GM23338 (cell line): ENCODE measurements around the gene CFB. TPM values are rescaled to one million over a fixed set of nuclear protein-coding genes. Genes with fewer than 3 reads are reported as not detected.

Source experiments
- ATAC-seq: fragments of 200-7000 bp; cut with Tn5 transposase; 3 replicates; pipeline ENCODE4 v1.9.1; 2020
- DNase-seq: peaks from one replicate; pipeline ENCODE4 v3.0.0-alpha.2; 2015; ENCODE audit warnings: low spot score
- H2AFZ ChIP-seq: fragments of 200-600 bp; sonication (generic); 2 replicates; pipeline ENCODE4 v1.8.0; 2016; ENCODE audit warnings: antibody characterized with exemption, mild to moderate bottlenecking, moderate library complexity
- H3F3A ChIP-seq: fragments of 200-600 bp; sonication (generic); replicated peaks from 2 replicates; pipeline ENCODE4 v1.8.0; 2017; ENCODE audit warnings: antibody characterized with exemption, mixed run types, low read depth
- H3K27ac ChIP-seq: fragments of 200-600 bp; sonication (generic); 2 replicates; pipeline ENCODE4 v1.6.1; 2016; ENCODE audit warnings: low read depth
- H3K27me3 ChIP-seq: fragments of 200-600 bp; sonication (generic); 2 replicates; pipeline ENCODE4 v1.8.0; 2016; ENCODE audit warnings: mild to moderate bottlenecking, mixed run types, moderate library complexity; ENCODE audit not compliant: insufficient read depth
- H3K36me3 ChIP-seq: fragments of 200-600 bp; sonication (generic); 2 replicates; pipeline ENCODE4 v1.8.0; 2016; ENCODE audit warnings: mild to moderate bottlenecking; ENCODE audit not compliant: insufficient read depth
- H3K4me1 ChIP-seq: fragments of 200-600 bp; sonication (generic); 2 replicates; pipeline ENCODE4 v1.8.0; 2016; ENCODE audit warnings: mild to moderate bottlenecking, moderate library complexity; ENCODE audit not compliant: insufficient read depth
- H3K4me2 ChIP-seq: fragments of 200-600 bp; sonication (generic); 2 replicates; pipeline ENCODE4 v1.7.1; 2017; ENCODE audit warnings: mixed run types
- H3K4me3 ChIP-seq: fragments of 200-600 bp; sonication (generic); 2 replicates; pipeline ENCODE4 v1.6.1; 2016; ENCODE audit warnings: mixed run types
- H3K79me2 ChIP-seq: fragments of 200-600 bp; sonication (generic); replicated peaks from 2 replicates; pipeline ENCODE4 v1.8.0; 2017; ENCODE audit warnings: mild to moderate bottlenecking; ENCODE audit not compliant: insufficient read depth
- H3K9me2 ChIP-seq: fragments of 200-600 bp; sonication (generic); 2 replicates; pipeline ENCODE4 v1.8.0; 2017; ENCODE audit not compliant: insufficient read depth
- H4K20me1 ChIP-seq: fragments of 200-600 bp; sonication (generic); replicated peaks from 2 replicates; pipeline ENCODE4 v1.8.0; 2017; ENCODE audit warnings: mild to moderate bottlenecking; ENCODE audit not compliant: insufficient read depth
- H3K27ac Mint-ChIP-seq: 2 replicates; pipeline ENCODE4 v1.8.0; 2020; ENCODE audit warnings: inconsistent platforms, mild to moderate bottlenecking, moderate library complexity, mixed read lengths
- H3K27me3 Mint-ChIP-seq: 3 replicates; pipeline ENCODE4 v1.8.0; 2022; ENCODE audit warnings: low read depth, mild to moderate bottlenecking, moderate library complexity, mixed read lengths, inconsistent platforms; ENCODE audit not compliant: insufficient read depth, poor library complexity
- H3K36me3 Mint-ChIP-seq: 3 replicates; pipeline ENCODE4 v1.8.0; 2021; ENCODE audit warnings: low read depth, mild to moderate bottlenecking, inconsistent platforms, moderate library complexity, mixed read lengths
- H3K4me1 Mint-ChIP-seq: 3 replicates; pipeline ENCODE4 v1.8.0; 2020; ENCODE audit warnings: mild to moderate bottlenecking, inconsistent platforms, mixed read lengths
- H3K4me3 Mint-ChIP-seq: 3 replicates; pipeline ENCODE4 v1.8.0; 2021; ENCODE audit warnings: moderate library complexity, mild to moderate bottlenecking, inconsistent platforms, mixed read lengths
- H3K9me3 Mint-ChIP-seq: 3 replicates; pipeline ENCODE4 v1.8.0; 2020; ENCODE audit warnings: moderate library complexity, mild to moderate bottlenecking, inconsistent platforms, mixed read lengths
- CREB1 ChIP-seq: fragments of 250-450 bp; sonication (Bioruptor Pico); IDR thresholded peaks from 2 replicates; pipeline ENCODE4 v1.5.0; 2020; ENCODE audit warnings: low read depth, mild to moderate bottlenecking, moderate library complexity
- CTCF ChIP-seq, 2 experiments: fragments of 200-600 bp in 1 of 2; sonication (generic) in 1 of 2; conservative IDR thresholded peaks; 2 replicates each; pipeline versions ENCODE4 v1.5.1 to v1.6.1; 2016 to 2017; ENCODE audit warnings: antibody characterized with exemption in 2 of 2, low read depth in 2 of 2, mild to moderate bottlenecking in 2 of 2, moderate library complexity in 1 of 2
- ETS1 ChIP-seq: IDR thresholded peaks from 2 replicates; pipeline ENCODE4 v1.6.1; 2016; ENCODE audit warnings: antibody characterized with exemption
- EZH2 ChIP-seq: fragments of 200-600 bp; sonication (generic); IDR thresholded peaks from one replicate; pipeline ENCODE4 v1.8.0; 2017; ENCODE audit warnings: antibody characterized with exemption, mild to moderate bottlenecking, low read depth; ENCODE audit not compliant: unreplicated experiment
- EZH2phosphoT487 ChIP-seq: fragments of 200-600 bp; sonication (generic); IDR thresholded peaks from one replicate; pipeline ENCODE4 v1.8.1; 2018; ENCODE audit warnings: antibody characterized with exemption; ENCODE audit not compliant: unreplicated experiment
- JUNB ChIP-seq: IDR thresholded peaks from one replicate; pipeline ENCODE4 v1.6.1; 2016; ENCODE audit warnings: antibody characterized with exemption; ENCODE audit not compliant: unreplicated experiment
- NANOG ChIP-seq: IDR thresholded peaks from 2 replicates; pipeline ENCODE4 v1.6.1; 2016; ENCODE audit warnings: antibody characterized with exemption, borderline replicate concordance
- POLR2AphosphoS5 ChIP-seq: IDR thresholded peaks from 2 replicates; pipeline ENCODE4 v1.6.1; 2016; ENCODE audit warnings: antibody characterized with exemption, low read depth
- STAT1 ChIP-seq: IDR thresholded peaks from one replicate; pipeline ENCODE4 v1.6.1; 2016; ENCODE audit warnings: antibody characterized with exemption; ENCODE audit not compliant: unreplicated experiment
- ZNF114 ChIP-seq: fragments of 250-450 bp; sonication (Bioruptor Pico); IDR thresholded peaks from 2 replicates; pipeline ENCODE4 v1.5.0; 2020; ENCODE audit warnings: mild to moderate bottlenecking, moderate library complexity
- ZNF331 ChIP-seq: fragments of 250-450 bp; sonication (Bioruptor Pico); IDR thresholded peaks from 2 replicates; pipeline ENCODE4 v1.5.0; 2020; ENCODE audit warnings: low read depth, mild to moderate bottlenecking, moderate library complexity
- ZNF462 ChIP-seq: fragments of 250-450 bp; sonication (Bioruptor Pico); IDR thresholded peaks from 2 replicates; pipeline ENCODE4 v1.5.0; 2020; ENCODE audit warnings: mild to moderate bottlenecking, moderate library complexity
- polyA plus RNA-seq: library from polyadenylated mRNA; unstranded; fragments of >200 nt; fragmentation: Nextera tagmentation; extraction: Ambion mirVana; gene quantifications from 2 replicates; pipeline ENCODE4 v1.2.1, GENCODE V29; 2016
- total RNA-seq: library from RNA; depleted of rRNA; stranded (reverse); fragments of >200 nt; shearing (Covaris generic); gene quantifications from 2 replicates; pipeline ENCODE4 v1.2.3, GENCODE V29; 2014
- TF ChIP-seq, protein P1 (sequence below): IDR thresholded peaks from one replicate; pipeline ENCODE4 v1.6.1; 2018; ENCODE audit warnings: antibody characterized with exemption; ENCODE audit not compliant: unreplicated experiment

The CFB gene
- total and polyA plus RNA-seq, 2 experiments from 2014 or later: 0.86 TPM; not detected in 1

GRCh38 chr6:31897612-31898382 is 48.1 kb upstream of the CFB start, which contains the start of gene EHMT2:
Gene EHMT2, minus strand, starts transcription at chr6:31897698. Its CDS starts 21 bp downstream, at chr6:31897677.
- Histone ChIP-seq H2AFZ (peak within 1 kb of the TSS; percentile 56), H3K4me1 (peaks cover 11% of the 10 kb centered on the region; the same call in 1 of the 2 replicates)
- TF ChIP-seq CREB1 (CRISPR knock-in tag): no peak
- no peak for TF ChIP-seq EZH2phosphoT487
- TF ChIP-seq ETS1: no peak
- no peak for TF ChIP-seq ZNF114 (CRISPR knock-in tag)
- TF ChIP-seq ZNF462 (CRISPR knock-in tag): no peak
- TF ChIP-seq NANOG: no peak
- TF ChIP-seq EZH2: no peak
- no peak for TF ChIP-seq STAT1
- no peak; the same call in 1 of the 2 replicates for TF ChIP-seq POLR2AphosphoS5
- TF ChIP-seq JUNB: no peak
- TF ChIP-seq CTCF (conservative IDR thresholded peaks at IDR 0.05; ENCODE audit: low read depth in 2 of 2): no peak
- no peak for TF ChIP-seq ZNF331 (CRISPR knock-in tag)
- TF ChIP-seq, protein P1, sequence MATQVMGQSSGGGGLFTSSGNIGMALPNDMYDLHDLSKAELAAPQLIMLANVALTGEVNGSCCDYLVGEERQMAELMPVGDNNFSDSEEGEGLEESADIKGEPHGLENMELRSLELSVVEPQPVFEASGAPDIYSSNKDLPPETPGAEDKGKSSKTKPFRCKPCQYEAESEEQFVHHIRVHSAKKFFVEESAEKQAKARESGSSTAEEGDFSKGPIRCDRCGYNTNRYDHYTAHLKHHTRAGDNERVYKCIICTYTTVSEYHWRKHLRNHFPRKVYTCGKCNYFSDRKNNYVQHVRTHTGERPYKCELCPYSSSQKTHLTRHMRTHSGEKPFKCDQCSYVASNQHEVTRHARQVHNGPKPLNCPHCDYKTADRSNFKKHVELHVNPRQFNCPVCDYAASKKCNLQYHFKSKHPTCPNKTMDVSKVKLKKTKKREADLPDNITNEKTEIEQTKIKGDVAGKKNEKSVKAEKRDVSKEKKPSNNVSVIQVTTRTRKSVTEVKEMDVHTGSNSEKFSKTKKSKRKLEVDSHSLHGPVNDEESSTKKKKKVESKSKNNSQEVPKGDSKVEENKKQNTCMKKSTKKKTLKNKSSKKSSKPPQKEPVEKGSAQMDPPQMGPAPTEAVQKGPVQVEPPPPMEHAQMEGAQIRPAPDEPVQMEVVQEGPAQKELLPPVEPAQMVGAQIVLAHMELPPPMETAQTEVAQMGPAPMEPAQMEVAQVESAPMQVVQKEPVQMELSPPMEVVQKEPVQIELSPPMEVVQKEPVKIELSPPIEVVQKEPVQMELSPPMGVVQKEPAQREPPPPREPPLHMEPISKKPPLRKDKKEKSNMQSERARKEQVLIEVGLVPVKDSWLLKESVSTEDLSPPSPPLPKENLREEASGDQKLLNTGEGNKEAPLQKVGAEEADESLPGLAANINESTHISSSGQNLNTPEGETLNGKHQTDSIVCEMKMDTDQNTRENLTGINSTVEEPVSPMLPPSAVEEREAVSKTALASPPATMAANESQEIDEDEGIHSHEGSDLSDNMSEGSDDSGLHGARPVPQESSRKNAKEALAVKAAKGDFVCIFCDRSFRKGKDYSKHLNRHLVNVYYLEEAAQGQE: no peak

More at GRCh38 chr6:31897612-31898382, 48.1 kb upstream of the CFB start, which contains the start of gene EHMT2:
- H3K4me2 ChIP-seq: peak within 1 kb of the TSS; percentile 98
- peaks cover 60% of the 10 kb centered on the region for H3K36me3 Mint-ChIP-seq
- no peaks in the 10 kb centered on the region for H3K9me2 ChIP-seq
- ATAC-seq (peak; percentile 46), DNase-seq (peak; percentile 94)
- H3K27ac Mint-ChIP-seq: peak within 1 kb of the TSS; percentile 91
- no peaks in the 10 kb centered on the region for H3K27me3 ChIP-seq
- H3K27me3 Mint-ChIP-seq: peaks cover 21% of the 10 kb centered on the region
- no peaks in the 10 kb centered on the region for H3K9me3 Mint-ChIP-seq
- peaks cover 14% of the 10 kb centered on the region; the same call in 1 of the 2 replicates for H3F3A ChIP-seq
- H3K4me3 Mint-ChIP-seq: peak within 1 kb of the TSS; percentile 91
- peak within 1 kb of the TSS; percentile 76 for H3K27ac ChIP-seq
- peaks cover 29% of the 10 kb centered on the region for H3K4me1 Mint-ChIP-seq
- peaks cover 15% of the 10 kb centered on the region; the same call in 1 of the 2 replicates for H3K79me2 ChIP-seq
- H4K20me1 ChIP-seq: peaks cover 14% of the 10 kb centered on the region; the same call in 1 of the 2 replicates
- H3K36me3 ChIP-seq: peaks cover 20% of the 10 kb centered on the region
- H3K4me3 ChIP-seq: peak within 1 kb of the TSS; percentile 85
